ENCODE measurements around the gene MPV17L2.

- peak; percentile 49 for TF ChIP-seq CTCF (IDR thresholded peaks at IDR 0.05; ENCODE audit: poor library complexity)
- TF ChIP-seq EZH2 (IDR thresholded peaks at IDR 0.05; ENCODE audit: borderline replicate concordance): no peak
- TF ChIP-seq EZH2phosphoT487 (IDR thresholded peaks at IDR 0.05; ENCODE audit: low read depth, severe bottlenecking, unreplicated experiment): no peak
Measured at GRCh38 chr19:18160971-18161635, 31.9 kb upstream of the MPV17L2 start.
